Globus pallidus (tissue), 1 donor: Measurements from ENCODE around the gene SNAPC5.
"Not testable (repeated sequence)": the region's sequence is repeated elsewhere in the genome, so short reads cannot be mapped to it uniquely, and the experiment has no call there.

Source experiments
- DNase-seq: peaks from one replicate; pipeline ENCODE4 v3.0.0-alpha.2; 2015; ENCODE audit warnings: low spot score

Gene SNAPC5, protein sequence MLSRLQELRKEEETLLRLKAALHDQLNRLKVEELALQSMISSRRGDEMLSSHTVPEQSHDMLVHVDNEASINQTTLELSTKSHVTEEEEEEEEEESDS

GRCh38 chr15:66497502-66498455 lies at the start of gene SNAPC5:
Gene SNAPC5 (minus strand): TSS chr15:66497762. CDS start chr15:66497731, 31 bp downstream.
- peak; percentile 87 for DNase-seq

GRCh38 chr15:66545255-66545654 lies 47.7 kb upstream of the SNAPC5 start:
- no peak for DNase-seq

DNA sequence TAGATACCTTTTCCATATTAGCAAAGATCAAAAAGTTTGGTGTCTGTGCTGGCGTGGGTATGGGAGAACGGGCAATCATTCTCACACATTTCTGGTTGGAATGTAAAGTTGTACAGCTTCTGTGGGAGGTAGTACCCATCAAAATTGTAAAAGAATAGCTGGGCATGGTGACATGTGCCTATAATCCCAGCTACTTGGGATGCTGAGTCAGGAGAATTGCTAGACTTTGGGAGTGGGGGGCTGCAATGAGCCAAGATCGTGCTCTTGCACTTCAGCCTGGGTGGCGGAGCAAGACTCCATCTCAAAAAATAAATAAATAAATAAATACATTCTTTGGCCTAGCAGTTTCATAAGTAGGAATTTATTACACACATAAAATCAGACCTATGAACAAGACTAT lies 45.3 kb upstream of the SNAPC5 start:
- DNase-seq = no peak

DNA sequence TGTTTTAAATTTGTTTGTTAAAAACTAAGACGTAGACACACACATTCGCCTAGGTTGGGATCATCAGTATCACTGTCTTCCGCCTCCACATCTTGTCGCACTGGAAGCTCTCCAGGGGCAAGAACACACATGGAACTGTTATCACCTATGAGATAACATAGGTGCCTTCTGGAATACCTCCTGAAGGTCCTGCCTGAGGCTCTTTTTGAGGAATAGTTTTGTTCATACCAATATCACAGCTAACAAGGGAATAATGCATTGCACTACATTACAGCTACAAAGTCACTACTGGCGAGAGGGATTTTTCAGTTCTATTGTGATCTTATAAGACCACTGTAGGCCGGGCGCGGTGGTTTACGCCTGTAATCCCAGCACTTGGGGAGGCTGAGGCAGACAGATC lies 37.5 kb upstream of the SNAPC5 start:
- no peak for DNase-seq

- peak; percentile 5 for DNase-seq
These were observed 27.3 kb upstream of the SNAPC5 start for GRCh38 chr15:66524838-66525237.

DNA sequence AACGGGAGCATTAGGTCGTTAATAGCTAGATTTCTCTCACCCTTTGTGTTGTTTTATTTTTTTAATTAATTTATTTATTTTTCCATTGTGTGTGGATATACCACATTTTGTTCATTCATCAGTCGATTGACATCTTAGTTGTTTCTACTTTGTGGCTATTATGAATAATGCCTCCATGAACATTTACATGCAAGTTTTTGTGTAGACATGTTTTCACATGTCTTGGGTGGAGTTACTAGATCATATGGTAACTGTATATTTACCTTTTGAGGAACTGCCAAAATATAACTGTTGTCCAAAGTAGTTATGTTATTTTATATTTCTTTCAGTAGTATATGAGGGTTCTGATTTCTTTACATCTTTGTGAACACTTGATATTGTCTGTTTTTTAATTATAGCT lies 26.4 kb upstream of the SNAPC5 start:
- DNase-seq = no peak

DNA sequence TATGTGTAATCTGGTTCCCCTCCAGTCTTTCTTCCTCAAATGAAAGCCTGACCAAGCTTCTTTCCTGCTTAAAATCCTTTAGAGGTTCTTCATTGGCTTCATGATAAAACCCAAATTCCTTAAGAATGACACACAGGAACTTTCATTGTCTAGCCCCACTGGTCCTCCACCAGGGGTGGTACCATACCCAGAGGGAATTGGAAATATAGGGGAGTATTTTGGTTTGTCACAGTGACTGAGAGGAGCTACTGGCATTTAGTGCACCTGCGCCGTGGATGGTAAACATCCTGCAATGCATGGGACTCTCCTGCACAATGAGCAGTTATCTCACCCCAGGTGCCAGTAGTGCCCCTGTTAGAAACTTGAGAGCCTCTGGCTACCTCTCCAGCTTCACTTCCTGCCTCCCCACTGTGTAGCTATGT lies 18.4 kb upstream of the SNAPC5 start:
- no peak for DNase-seq

DNA sequence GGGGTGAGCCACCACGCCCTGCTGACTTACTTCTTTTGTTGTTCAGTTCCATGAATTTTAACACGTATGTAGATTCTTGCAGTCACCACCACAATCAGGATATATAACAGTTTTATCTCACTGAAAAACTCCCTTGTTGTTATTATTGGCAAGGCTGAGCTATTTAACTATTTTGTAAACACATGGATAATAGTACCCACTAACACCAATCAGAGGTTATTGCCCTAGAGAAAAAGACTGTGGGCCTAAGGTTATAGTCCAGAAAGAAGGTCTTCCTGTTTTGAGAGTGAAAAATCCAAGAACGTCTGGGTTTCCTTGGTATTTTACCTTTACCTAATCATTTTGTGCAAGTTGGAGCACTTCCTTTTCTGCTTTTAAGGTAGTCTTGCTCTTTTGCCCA lies 17.0 kb upstream of the SNAPC5 start:
- no peak for DNase-seq

DNA sequence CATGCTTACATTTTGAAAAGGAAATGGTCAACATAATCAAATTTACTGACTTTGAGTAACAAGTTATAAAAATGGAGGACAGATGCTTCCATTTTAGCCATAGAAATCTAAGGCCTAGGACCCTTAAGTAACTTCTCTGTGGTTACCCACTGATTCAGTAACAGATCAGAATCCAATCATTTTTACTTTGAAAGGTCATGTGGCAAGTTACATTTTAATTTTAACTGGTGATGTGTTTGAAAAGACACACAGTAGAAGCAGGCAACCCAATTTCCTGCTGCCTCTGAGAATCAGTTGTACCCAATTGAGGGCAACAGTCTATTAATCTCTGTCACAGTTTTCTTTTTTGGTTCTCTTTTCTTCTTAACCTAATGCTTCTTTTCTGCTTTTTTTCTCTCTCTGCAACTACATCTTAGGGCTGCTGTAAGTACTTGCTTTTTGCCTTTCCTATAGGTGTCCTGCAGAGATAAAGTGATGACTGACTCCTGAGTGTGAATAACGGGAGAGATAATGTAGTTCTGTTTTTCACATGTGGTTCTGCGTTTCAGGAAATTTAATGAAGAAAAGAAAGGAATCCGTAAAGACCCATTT lies 10.8 kb upstream of the SNAPC5 start:
- DNase-seq = no peak

DNA sequence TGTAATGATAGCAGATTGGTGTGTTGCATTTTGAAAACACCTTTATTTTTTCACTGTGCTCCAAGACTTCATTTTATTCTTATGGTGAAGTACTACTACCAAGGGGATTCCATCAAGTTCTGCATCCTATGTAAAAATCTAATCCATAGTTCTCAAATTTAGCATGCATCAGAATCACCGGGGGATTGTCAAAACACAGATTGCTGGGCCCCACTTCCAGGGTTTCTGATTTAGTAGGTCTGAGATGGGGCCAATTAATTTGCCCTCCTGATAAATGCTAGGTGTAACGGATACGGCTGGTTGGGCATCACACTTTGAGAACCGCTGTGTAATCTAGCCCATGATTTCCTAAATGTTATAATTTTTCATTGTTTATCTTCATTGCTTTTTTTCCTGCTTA lies 8.3 kb upstream of the SNAPC5 start:
- no peak for DNase-seq

- no peak for DNase-seq
These were observed 7.9 kb upstream of the SNAPC5 start for GRCh38 chr15:66505430-66505811.

- DNase-seq = peak; percentile 77
These were observed 7.2 kb upstream of the SNAPC5 start, which contains the start of the genes RPL4 and ZWILCH for GRCh38 chr15:66504563-66505429. Gene RPL4 (minus strand): TSS chr15:66504855. CDS start chr15:66504790, 65 bp downstream. Gene ZWILCH (plus strand): TSS chr15:66505326. CDS start chr15:66505339, 13 bp downstream.

- DNase-seq = no peak
These were observed 6.4 kb upstream of the SNAPC5 start for GRCh38 chr15:66503780-66504562.

DNA sequence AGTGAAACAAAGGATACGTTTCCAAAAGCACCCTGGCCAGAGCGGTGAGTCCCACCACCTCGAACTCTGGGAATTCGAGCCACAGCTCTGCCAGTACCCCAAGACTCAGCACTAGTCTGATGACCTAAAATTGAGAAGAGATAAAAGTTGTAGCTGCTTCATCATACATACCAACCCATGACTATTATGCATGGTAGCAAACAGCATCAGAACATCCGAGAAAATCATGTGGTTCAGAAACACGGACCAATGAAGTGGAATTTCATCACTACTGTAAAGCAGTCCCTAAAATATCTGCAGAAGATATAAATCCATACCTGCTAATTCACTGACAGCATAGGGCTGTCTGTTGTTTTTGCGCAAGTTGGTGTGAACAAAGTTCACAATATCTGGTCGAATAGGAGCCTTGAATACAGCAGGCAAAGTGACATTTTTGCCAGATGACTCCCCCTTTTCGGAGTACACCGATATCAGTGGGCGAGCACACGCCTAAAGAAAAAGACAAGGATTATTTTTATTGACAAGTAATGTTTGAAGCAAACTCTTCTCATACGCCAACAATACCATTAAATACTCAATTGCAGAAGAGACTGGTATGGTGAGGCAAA lies 5.6 kb upstream of the SNAPC5 start:
- DNase-seq = not testable (repeated sequence)

- DNase-seq = no peak
These were observed 4.9 kb upstream of the SNAPC5 start for GRCh38 chr15:66502491-66502890.

DNA sequence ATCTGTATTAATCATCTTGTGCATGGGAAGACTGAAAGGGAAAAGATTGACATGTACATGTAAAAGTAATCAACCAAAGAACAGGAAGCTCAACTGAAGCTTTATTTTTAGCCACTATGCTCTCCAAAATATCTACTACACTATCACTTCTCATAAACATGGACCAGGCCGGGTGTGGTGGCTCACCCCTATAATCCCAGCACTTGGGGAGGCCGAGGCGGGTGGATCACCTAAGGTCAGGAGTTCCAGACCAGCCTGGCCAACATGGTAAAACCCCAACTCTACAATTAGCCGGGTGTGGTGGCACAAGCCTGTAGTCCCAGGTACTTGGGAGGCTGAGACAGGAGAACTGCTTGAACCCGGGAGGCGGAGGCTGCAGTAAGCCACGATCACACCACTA lies 2.8 kb upstream of the SNAPC5 start:
- not testable (repeated sequence) for DNase-seq

DNA sequence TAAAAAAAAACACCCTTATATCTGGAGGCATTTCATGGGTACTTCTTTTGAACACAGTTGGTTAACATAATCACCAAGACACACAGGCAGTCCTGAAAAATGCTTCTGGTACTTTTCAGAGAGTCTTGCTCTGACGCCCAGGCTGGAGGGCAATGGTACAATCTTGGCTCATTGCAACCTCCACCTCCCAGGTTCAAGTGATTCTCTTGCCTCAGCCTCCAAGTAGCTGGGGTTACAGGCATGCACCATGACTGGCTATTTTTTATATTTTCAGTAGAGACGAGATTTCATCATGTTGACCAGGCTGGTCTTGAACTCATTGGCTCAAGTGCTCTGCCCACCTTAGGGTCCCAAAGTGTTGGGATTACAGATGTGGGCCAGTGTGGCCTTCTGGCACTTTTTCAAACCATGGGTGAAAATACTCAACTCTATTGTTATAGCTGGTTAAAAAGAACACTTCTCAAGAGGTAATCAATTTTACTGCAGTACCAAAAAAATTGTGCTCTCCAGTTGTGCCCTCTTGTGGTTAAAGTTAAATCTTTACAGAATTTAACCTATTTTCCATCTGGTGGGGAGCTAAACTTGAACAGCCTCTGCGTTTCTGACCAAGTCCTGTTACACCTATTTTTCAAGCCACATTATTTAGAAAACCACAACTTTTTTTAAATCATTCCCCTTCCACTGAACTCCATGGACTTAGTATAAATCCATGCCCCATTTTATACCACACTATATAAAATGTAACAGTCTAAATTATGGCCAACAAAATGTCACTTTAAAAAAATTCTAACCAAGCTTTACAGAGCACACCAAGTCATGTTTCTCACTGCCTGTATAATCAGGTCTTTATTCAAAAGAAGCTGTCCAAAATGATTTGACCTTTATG lies 1.2 kb upstream of the SNAPC5 start:
- peak; percentile 20 for DNase-seq

DNA sequence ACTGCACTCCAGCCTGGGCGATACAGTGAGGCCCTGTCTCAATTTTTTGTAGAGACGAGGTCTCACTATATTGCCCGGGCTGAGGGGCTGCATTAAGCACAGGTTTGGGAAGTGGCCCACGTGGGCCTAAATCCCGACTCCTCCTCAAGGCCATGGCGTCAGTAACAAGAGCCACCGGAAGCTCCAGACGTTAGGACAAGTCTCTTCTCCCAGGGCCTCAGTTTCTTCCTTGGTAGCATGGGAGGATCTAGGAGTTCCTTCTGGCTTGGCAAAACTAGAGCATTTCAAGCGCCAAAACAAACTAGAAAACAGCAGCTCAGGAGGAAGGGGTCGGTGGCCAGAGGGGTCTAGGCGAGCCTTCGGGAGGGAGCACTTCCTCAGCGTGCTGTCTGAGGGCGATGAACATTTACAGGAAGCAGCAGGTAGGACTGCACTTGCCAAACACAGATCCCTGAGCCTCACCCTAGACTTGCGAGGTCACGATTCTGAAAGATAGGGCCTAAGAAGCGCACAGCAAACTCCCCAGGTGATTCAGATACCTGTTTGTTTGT lies 536 bp downstream of the SNAPC5 start:
- DNase-seq = no peak

GRCh38 chr15:66494262-66494661 lies 3.3 kb downstream of the SNAPC5 start:
- DNase-seq = no peak
